Loucy (cell line): Measurements from ENCODE around the gene TAF1B.
A peak's percentile ranks its signal among the peaks of the same experiment; 100 is the strongest.

Source experiments
- H2AFZ ChIP-seq: fragments of 200-600 bp; sonication (generic); 2 replicates; pipeline ENCODE4 v1.6.0; 2016; ENCODE audit warnings: antibody characterized with exemption, mild to moderate bottlenecking, low read length, moderate library complexity
- H3F3A ChIP-seq: fragments of 200-600 bp; 2 replicates; pipeline ENCODE4 v1.6.0; 2016; ENCODE audit warnings: antibody characterized with exemption, low read depth, mild to moderate bottlenecking
- H3K27me3 ChIP-seq: fragments of 200-600 bp; sonication (generic); 2 replicates; pipeline ENCODE4 v1.6.1; 2014; ENCODE audit warnings: low read length, mild to moderate bottlenecking; ENCODE audit not compliant: insufficient read depth, poor library complexity, severe bottlenecking
- H3K36me3 ChIP-seq: fragments of 200-600 bp; sonication (generic); 2 replicates; pipeline ENCODE4 v1.6.1; 2016; ENCODE audit warnings: low read length; ENCODE audit not compliant: insufficient read depth
- H3K4me1 ChIP-seq: fragments of 200-600 bp; sonication (generic); 2 replicates; pipeline ENCODE4 v1.5.1; 2014; ENCODE audit warnings: low read length, mild to moderate bottlenecking; ENCODE audit not compliant: insufficient read depth, poor library complexity, severe bottlenecking
- H3K4me2 ChIP-seq: fragments of 200-600 bp; sonication (generic); 2 replicates; pipeline ENCODE4 v1.6.0; 2014; ENCODE audit warnings: antibody characterized with exemption, low read length, low read depth, mild to moderate bottlenecking; ENCODE audit not compliant: poor library complexity, severe bottlenecking
- H3K4me3 ChIP-seq: fragments of 200-600 bp; sonication (generic); 2 replicates; pipeline ENCODE4 v1.5.1; 2014; ENCODE audit warnings: low read length, mild to moderate bottlenecking, mixed read lengths; ENCODE audit not compliant: poor library complexity, severe bottlenecking
- H3K79me2 ChIP-seq: fragments of 200-600 bp; sonication (generic); 2 replicates; pipeline ENCODE4 v1.6.1; 2014; ENCODE audit warnings: low read length; ENCODE audit not compliant: insufficient read depth
- H3K9ac ChIP-seq: fragments of 200-600 bp; sonication (generic); 2 replicates; pipeline ENCODE4 v1.6.0; 2014; ENCODE audit warnings: mild to moderate bottlenecking, low read depth, low read length, moderate library complexity; ENCODE audit not compliant: poor library complexity, severe bottlenecking
- H3K9me2 ChIP-seq: fragments of 200-600 bp; sonication (generic); replicated peaks from 2 replicates; pipeline ENCODE4 v1.6.1; 2016; ENCODE audit warnings: low read depth, low read length, mixed read lengths
- H3K9me3 ChIP-seq: fragments of 200-600 bp; sonication (generic); 2 replicates; pipeline ENCODE4 v1.6.1; 2014; ENCODE audit warnings: mild to moderate bottlenecking, antibody characterized with exemption, low read length, low read depth; ENCODE audit not compliant: insufficient read depth
- H4K20me1 ChIP-seq: fragments of 200-600 bp; sonication (generic); 2 replicates; pipeline ENCODE4 v1.6.0; 2014; ENCODE audit warnings: antibody characterized with exemption, low read length, mild to moderate bottlenecking; ENCODE audit not compliant: insufficient read depth, poor library complexity, severe bottlenecking
- EZH2phosphoT487 ChIP-seq: fragments of 200-600 bp; IDR thresholded peaks from 2 replicates; pipeline ENCODE4 v1.6.1; 2018; ENCODE audit warnings: antibody characterized with exemption, mild to moderate bottlenecking, moderate library complexity, borderline replicate concordance
- TF ChIP-seq, protein P1 (sequence below): fragments of 200-600 bp; sonication (generic); conservative IDR thresholded peaks from 2 replicates; pipeline ENCODE4 v1.5.1; 2014; ENCODE audit warnings: mild to moderate bottlenecking, antibody characterized with exemption, low read length

Gene TAF1B

DNA sequence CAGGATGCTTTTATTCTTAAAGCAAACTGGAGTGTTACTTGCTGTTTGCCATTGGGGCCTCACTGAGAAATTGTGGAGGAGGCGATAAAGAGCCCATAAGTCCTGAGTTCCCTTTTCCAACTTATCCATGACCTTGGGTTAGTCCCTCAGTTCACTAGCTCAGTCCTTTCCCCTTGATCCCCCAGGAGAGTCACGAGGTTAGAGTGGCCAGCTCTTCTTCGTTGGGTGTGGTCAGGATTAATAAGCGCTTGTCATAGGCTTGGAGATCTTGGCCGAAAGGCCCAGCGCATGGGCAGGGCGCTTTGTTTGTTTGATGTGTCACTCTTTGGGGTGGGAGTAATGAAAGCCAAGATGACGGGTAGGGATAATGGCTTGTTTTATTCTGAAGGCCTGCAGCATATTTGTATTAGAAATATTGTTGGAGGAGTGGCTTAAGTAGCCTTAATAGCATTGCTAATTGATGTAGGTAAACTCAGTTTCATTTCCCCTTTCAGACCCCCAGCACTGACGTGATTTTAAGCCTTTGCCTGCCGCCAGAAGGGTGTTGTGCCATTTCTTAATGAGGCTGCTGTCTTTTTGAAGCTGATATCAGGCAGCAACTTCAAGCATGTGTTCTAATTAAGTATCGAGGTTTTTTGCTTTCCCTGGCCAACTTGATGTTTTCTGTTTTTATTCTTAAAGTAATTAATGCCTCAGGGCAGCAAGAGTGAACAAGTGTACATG, 123.9 kb downstream of the TAF1B start:
- Histone ChIP-seq H3K36me3 (peaks cover 11% of the 10 kb centered on the region; the same call in 1 of the 2 replicates), H2AFZ (peak overlapping the region; percentile 41), H3K9ac (peak overlapping the region; percentile 61), H3F3A (peaks cover 14% of the 10 kb centered on the region), H3K4me2 (peak overlapping the region; percentile 56), H3K9me2 (no peaks in the 10 kb centered on the region), H3K27me3 (no peaks in the 10 kb centered on the region), H3K4me3 (peak overlapping the region; percentile 15), H3K4me1 (peaks cover 56% of the 10 kb centered on the region), H3K9me3 (no peaks in the 10 kb centered on the region), H3K79me2 (no peaks in the 10 kb centered on the region), H4K20me1 (no peaks in the 10 kb centered on the region)
- TF ChIP-seq EZH2phosphoT487: no peak
- TF ChIP-seq, protein P1, sequence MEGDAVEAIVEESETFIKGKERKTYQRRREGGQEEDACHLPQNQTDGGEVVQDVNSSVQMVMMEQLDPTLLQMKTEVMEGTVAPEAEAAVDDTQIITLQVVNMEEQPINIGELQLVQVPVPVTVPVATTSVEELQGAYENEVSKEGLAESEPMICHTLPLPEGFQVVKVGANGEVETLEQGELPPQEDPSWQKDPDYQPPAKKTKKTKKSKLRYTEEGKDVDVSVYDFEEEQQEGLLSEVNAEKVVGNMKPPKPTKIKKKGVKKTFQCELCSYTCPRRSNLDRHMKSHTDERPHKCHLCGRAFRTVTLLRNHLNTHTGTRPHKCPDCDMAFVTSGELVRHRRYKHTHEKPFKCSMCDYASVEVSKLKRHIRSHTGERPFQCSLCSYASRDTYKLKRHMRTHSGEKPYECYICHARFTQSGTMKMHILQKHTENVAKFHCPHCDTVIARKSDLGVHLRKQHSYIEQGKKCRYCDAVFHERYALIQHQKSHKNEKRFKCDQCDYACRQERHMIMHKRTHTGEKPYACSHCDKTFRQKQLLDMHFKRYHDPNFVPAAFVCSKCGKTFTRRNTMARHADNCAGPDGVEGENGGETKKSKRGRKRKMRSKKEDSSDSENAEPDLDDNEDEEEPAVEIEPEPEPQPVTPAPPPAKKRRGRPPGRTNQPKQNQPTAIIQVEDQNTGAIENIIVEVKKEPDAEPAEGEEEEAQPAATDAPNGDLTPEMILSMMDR: no peak

GRCh38 chr2:9968553-9969497, 125.6 kb downstream of the TAF1B start:
- no peaks in the 10 kb centered on the region for H3K9me3 ChIP-seq
- no peaks in the 10 kb centered on the region for H4K20me1 ChIP-seq
- H3K4me2 ChIP-seq: peak overlapping the region; percentile 34
- H3K9ac ChIP-seq: peak overlapping the region; percentile 44
- peak overlapping the region; percentile 24; the same call in 1 of the 2 replicates for H2AFZ ChIP-seq
- H3K4me1 ChIP-seq: peaks cover 50% of the 10 kb centered on the region
- no peak overlapping the region for H3K4me3 ChIP-seq
- no peaks in the 10 kb centered on the region for H3K9me2 ChIP-seq
- H3F3A ChIP-seq: peaks cover 14% of the 10 kb centered on the region
- H3K27me3 ChIP-seq: no peaks in the 10 kb centered on the region
- H3K36me3 ChIP-seq: peaks cover 11% of the 10 kb centered on the region; the same call in 1 of the 2 replicates
- no peak for TF ChIP-seq EZH2phosphoT487
- TF ChIP-seq, protein P1: no peak
- no peaks in the 10 kb centered on the region for H3K79me2 ChIP-seq

- Histone ChIP-seq H3K4me2 (no peak overlapping the region), H3K9ac (no peak overlapping the region), H2AFZ (no peak overlapping the region), H3K4me3 (no peak overlapping the region), H3K36me3 (peaks cover 10% of the 10 kb centered on the region; the same call in 1 of the 2 replicates), H3K4me1 (peaks cover 41% of the 10 kb centered on the region), H4K20me1 (no peaks in the 10 kb centered on the region), H3K79me2 (no peaks in the 10 kb centered on the region), H3K9me3 (no peaks in the 10 kb centered on the region), H3F3A (peaks cover 14% of the 10 kb centered on the region), H3K27me3 (no peaks in the 10 kb centered on the region), H3K9me2 (no peaks in the 10 kb centered on the region)
- TF ChIP-seq, protein P1: no peak
- no peak for TF ChIP-seq EZH2phosphoT487
Observed at GRCh38 chr2:9970200-9971044, 127.1 kb downstream of the TAF1B start.
